Stimulated activated CD4-positive, alpha-beta T cell treated with anti-CD3 and anti-CD28 coated beads, Interleukin-4, amount 100 ng/mL, for 24 hours (primary cell): Measurements from ENCODE around the gene CACNB1.
"Not testable (repeated sequence)": the region's sequence is repeated elsewhere in the genome, so short reads cannot be mapped to it uniquely, and the experiment has no call there.

ENCODE experiments used
- DNase-seq: peaks from one replicate; pipeline ENCODE4 v3.0.0-alpha.2; 2020

CACNB1 gene

GRCh38 chr17:39173526-39174274 lies 23.8 kb downstream of the CACNB1 start:
- no peak for DNase-seq

GRCh38 chr17:39173080-39173479 lies 24.4 kb downstream of the CACNB1 start:
- DNase-seq = no peak

- no peak for DNase-seq
Measured at GRCh38 chr17:39171933-39172332, 25.5 kb downstream of the CACNB1 start.

- no peak for DNase-seq
Measured at GRCh38 chr17:39170558-39170957, 26.9 kb downstream of the CACNB1 start.

GRCh38 chr17:39170109-39170508 lies 27.4 kb downstream of the CACNB1 start:
- DNase-seq = no peak

- DNase-seq = no peak
Measured at GRCh38 chr17:39169518-39169917, 28.0 kb downstream of the CACNB1 start.

- no peak for DNase-seq
Measured at GRCh38 chr17:39169101-39169500, 28.4 kb downstream of the CACNB1 start.

- DNase-seq = not testable (repeated sequence)
Measured at GRCh38 chr17:39168503-39168902, 29.0 kb downstream of the CACNB1 start.

- no peak for DNase-seq
Measured at GRCh38 chr17:39167476-39167875, 30.0 kb downstream of the CACNB1 start.

GRCh38 chr17:39166437-39167335 lies 30.8 kb downstream of the CACNB1 start:
- no peak for DNase-seq

- DNase-seq = no peak
Measured at GRCh38 chr17:39165841-39166349, 31.6 kb downstream of the CACNB1 start, which contains the start of gene ARL5C. Gene ARL5C, minus strand, starts transcription at chr17:39166161. Its CDS starts 401 bp downstream, at chr17:39165760.

- no peak for DNase-seq
Measured at GRCh38 chr17:39165178-39165840, 32.2 kb downstream of the CACNB1 start.

- peak; percentile 82 for DNase-seq
Measured at GRCh38 chr17:39164675-39165143, 32.8 kb downstream of the CACNB1 start.

- no peak for DNase-seq
Measured at GRCh38 chr17:39161962-39162361, 35.5 kb downstream of the CACNB1 start.

- DNase-seq = no peak
Measured at GRCh38 chr17:39158623-39159022, 38.8 kb downstream of the CACNB1 start.

GRCh38 chr17:39156491-39156890 lies 41.0 kb downstream of the CACNB1 start:
- DNase-seq = no peak

GRCh38 chr17:39155654-39156053 lies 41.8 kb downstream of the CACNB1 start:
- DNase-seq = no peak

GRCh38 chr17:39153599-39154051 lies 43.8 kb downstream of the CACNB1 start:
- peak; percentile 95 for DNase-seq

- peak; percentile 14 for DNase-seq
Measured at GRCh38 chr17:39151943-39152818, 45.3 kb downstream of the CACNB1 start.

GRCh38 chr17:39151150-39151942 lies 46.1 kb downstream of the CACNB1 start, which contains the start of gene PLXDC1:
Gene PLXDC1, minus strand, starts transcription at chr17:39151637. Its CDS starts 200 bp downstream, at chr17:39151437.
- no peak for DNase-seq

GRCh38 chr17:39150795-39151149 lies 46.7 kb downstream of the CACNB1 start:
- no peak for DNase-seq
